ENCODE measurements around the gene RAX.
"Not testable (repeated sequence)": the region's sequence is repeated elsewhere in the genome, so short reads cannot be mapped to it uniquely, and the experiment has no call there.

DNA sequence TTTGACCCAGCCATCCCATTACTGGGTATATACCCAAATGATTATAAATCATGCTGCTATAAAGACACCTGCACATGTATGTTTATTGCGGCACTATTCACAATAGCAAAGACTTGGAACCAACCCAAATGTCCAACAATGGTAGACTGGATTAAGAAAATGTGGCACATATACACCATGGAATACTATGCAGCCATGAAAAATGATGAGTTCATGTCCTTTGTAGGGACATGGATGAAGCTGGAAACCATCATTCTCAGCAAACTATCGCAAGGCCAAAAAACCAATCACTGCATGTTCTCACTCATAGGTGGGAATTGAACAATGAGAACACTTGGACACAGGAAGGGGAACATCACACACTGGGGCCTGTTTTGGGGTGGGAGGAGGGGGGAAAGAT is 11.0 kb downstream of the RAX start:
- TF ChIP-seq CTCF (tag by site-specific recombination; IDR thresholded peaks at IDR 0.05); ZNF350 (tag by site-specific recombination; IDR thresholded peaks at IDR 0.05); ZNF747 (tag by site-specific recombination; IDR thresholded peaks at IDR 0.05); ZNF621 (tag by site-specific recombination; IDR thresholded peaks at IDR 0.05); TRIM28 (IDR thresholded peaks at IDR 0.05; ENCODE audit: borderline replicate concordance, low read length); ZBTB8A (tag by site-specific recombination; IDR thresholded peaks at IDR 0.05); REPIN1 (tag by site-specific recombination; IDR thresholded peaks at IDR 0.05; ENCODE audit: low read depth); ZNF140 (tag by site-specific recombination; IDR thresholded peaks at IDR 0.05): not testable (repeated sequence)
- TF ChIP-seq, protein P1, sequence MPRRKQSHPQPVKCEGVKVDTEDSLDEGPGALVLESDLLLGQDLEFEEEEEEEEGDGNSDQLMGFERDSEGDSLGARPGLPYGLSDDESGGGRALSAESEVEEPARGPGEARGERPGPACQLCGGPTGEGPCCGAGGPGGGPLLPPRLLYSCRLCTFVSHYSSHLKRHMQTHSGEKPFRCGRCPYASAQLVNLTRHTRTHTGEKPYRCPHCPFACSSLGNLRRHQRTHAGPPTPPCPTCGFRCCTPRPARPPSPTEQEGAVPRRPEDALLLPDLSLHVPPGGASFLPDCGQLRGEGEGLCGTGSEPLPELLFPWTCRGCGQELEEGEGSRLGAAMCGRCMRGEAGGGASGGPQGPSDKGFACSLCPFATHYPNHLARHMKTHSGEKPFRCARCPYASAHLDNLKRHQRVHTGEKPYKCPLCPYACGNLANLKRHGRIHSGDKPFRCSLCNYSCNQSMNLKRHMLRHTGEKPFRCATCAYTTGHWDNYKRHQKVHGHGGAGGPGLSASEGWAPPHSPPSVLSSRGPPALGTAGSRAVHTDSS (tag by site-specific recombination; IDR thresholded peaks at IDR 0.05): not testable (repeated sequence)

All from HEK293 (cell line).